ENCODE results near the gene FGF12.

The FGF12 gene

DNA sequence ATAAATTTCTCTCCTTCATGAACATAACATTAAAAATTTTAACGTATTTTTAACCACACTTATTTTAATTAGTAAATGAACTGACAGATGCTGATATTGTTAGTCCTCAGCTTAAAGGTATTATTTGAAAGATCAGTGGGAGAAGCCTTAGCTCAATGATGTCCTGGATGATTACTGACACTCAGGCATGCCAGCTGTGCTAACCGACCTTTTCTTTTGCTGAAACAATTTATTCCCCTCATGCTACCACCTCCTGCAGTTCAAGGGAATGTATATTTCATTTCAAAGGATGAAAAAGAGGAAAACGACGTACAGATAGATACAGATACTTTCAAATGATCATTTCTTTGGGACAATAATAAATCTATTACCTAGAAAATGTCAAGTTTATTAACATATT is 620.8 kb downstream of the FGF12 start:
- H3K27ac ChIP-seq = no peak overlapping the region
- TF ChIP-seq CTCF (IDR thresholded peaks at IDR 0.05) (no peak), ZFX (IDR thresholded peaks at IDR 0.05; ENCODE audit: borderline replicate concordance) (no peak)

GRCh38 chr3:192092388-192093005 is 634.8 kb downstream of the FGF12 start:
- no peak overlapping the region for H3K27ac ChIP-seq
- TF ChIP-seq CTCF (IDR thresholded peaks at IDR 0.05) (no peak), ZFX (IDR thresholded peaks at IDR 0.05; ENCODE audit: borderline replicate concordance) (no peak)

GRCh38 chr3:192091831-192092230 is 635.5 kb downstream of the FGF12 start:
- TF ChIP-seq ZFX (IDR thresholded peaks at IDR 0.05; ENCODE audit: borderline replicate concordance) = no peak
- TF ChIP-seq CTCF (IDR thresholded peaks at IDR 0.05) = no peak
- no peak overlapping the region for H3K27ac ChIP-seq

DNA sequence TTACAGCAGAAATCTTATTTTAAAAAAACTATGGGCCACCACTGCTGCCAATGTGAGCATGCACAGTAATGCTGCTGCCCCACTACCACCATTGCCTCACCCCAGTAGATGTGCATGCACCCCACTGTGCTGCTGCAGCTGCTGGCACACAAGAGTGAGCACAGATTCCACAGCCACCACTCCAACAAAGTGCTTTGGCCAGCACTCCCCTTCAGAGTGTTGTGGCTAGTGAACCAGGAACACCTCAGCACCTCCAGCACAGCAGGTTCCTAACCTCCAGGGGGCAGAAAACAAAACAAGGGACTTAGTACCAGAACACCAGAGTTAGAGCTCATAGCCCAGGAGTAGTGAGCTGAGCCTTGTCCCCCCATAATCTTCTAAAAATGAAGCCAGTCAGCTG is 636.8 kb downstream of the FGF12 start:
- no peak overlapping the region for H3K27ac ChIP-seq
- peak; percentile 31 for TF ChIP-seq CTCF (IDR thresholded peaks at IDR 0.05)
- no peak for TF ChIP-seq ZFX (IDR thresholded peaks at IDR 0.05; ENCODE audit: borderline replicate concordance)
